IMR-90 (cell line): ENCODE results near the gene SCG5. TPM values are rescaled to one million over a fixed set of nuclear protein-coding genes. Genes with fewer than 3 reads are reported as not detected.

Experiments
- ATAC-seq: fragments of 200-7000 bp; cut with Tn5 transposase; 2 replicates; pipeline ENCODE4 v1.9.1; 2020; ENCODE audit warnings: low read depth, mild to moderate bottlenecking, moderate library complexity
- BruUV-seq: library from RNA; stranded (reverse); fragments of 400-500 nt; replicated peaks from 2 replicates; lab custom pipeline; 2021; lab: Mats Ljungman, UMichigan
- CTCF ChIA-PET: fragments of 300-600 bp; formaldehyde crosslinking; extraction: SDS; loops from one replicate; lab custom pipeline; 2021; ENCODE audit warnings: antibody characterized with exemption; lab: Yijun Ruan, JAX
- POLR2A ChIA-PET: fragments of 300-600 bp; sonication (Branson Sonifier 250); formaldehyde crosslinking; loops from one replicate; lab custom pipeline; 2022; ENCODE audit warnings: antibody characterized with exemption; ENCODE audit not compliant: unreplicated experiment; lab: Charles Lee
- DNase-seq: peaks from one replicate; pipeline ENCODE4 v3.0.0; 2013
- H2AFZ ChIP-seq: replicated peaks from 2 replicates; pipeline ENCODE3; 2013; ENCODE audit warnings: low read length, mild to moderate bottlenecking; ENCODE audit not compliant: poor library complexity
- H2AK5ac ChIP-seq: 2 replicates; pipeline ENCODE4 v1.6.1; 2013; ENCODE audit warnings: low read depth, low read length, inconsistent platforms
- H2AK9ac ChIP-seq: replicated peaks from 2 replicates; pipeline ENCODE3; 2013; ENCODE audit warnings: mild to moderate bottlenecking, low read depth, low read length, moderate library complexity; ENCODE audit not compliant: poor library complexity
- H2BK120ac ChIP-seq: 2 replicates; pipeline ENCODE4 v1.6.1; 2013; ENCODE audit warnings: low read depth, low read length, inconsistent platforms
- H2BK15ac ChIP-seq: 3 replicates; pipeline ENCODE4 v1.6.1; 2013; ENCODE audit warnings: low read depth, low read length, inconsistent platforms
- H2BK20ac ChIP-seq: 2 replicates; pipeline ENCODE4 v1.6.1; 2013; ENCODE audit warnings: low read depth, mild to moderate bottlenecking, inconsistent platforms, low read length, moderate library complexity
- H2BK5ac ChIP-seq: 2 replicates; pipeline ENCODE4 v1.6.1; 2013; ENCODE audit warnings: mild to moderate bottlenecking, low read depth, low read length, inconsistent platforms; ENCODE audit not compliant: poor library complexity, severe bottlenecking
- H3K14ac ChIP-seq: replicated peaks from 2 replicates; pipeline ENCODE4 v1.6.1; 2013; ENCODE audit warnings: low read depth, low read length, inconsistent platforms
- H3K18ac ChIP-seq: 2 replicates; pipeline ENCODE4 v1.6.1; 2013; ENCODE audit warnings: low read depth, low read length, control low read depth
- H3K23ac ChIP-seq: 2 replicates; pipeline ENCODE4 v1.6.1; 2013; ENCODE audit warnings: low read depth, low read length, inconsistent platforms
- H3K27ac ChIP-seq: 2 replicates; pipeline ENCODE4 v1.5.1; 2013; ENCODE audit warnings: mild to moderate bottlenecking, control low read depth, low read length; ENCODE audit not compliant: insufficient read depth
- H3K27me3 ChIP-seq: 2 replicates; pipeline ENCODE4 v1.6.1; 2013; ENCODE audit warnings: low read length; ENCODE audit not compliant: control insufficient read depth, insufficient read depth
- H3K36me3 ChIP-seq: 2 replicates; pipeline ENCODE4 v1.6.1; 2013; ENCODE audit warnings: low read length, mixed read lengths; ENCODE audit not compliant: control insufficient read depth, insufficient read depth
- H3K4ac ChIP-seq: 2 replicates; pipeline ENCODE4 v1.6.1; 2013; ENCODE audit warnings: low read depth, low read length, inconsistent platforms
- H3K4me1 ChIP-seq: 2 replicates; pipeline ENCODE4 v1.6.1; 2013; ENCODE audit warnings: low read length, mixed read lengths; ENCODE audit not compliant: control insufficient read depth, insufficient read depth
- H3K4me2 ChIP-seq: 2 replicates; pipeline ENCODE4 v1.6.1; 2013; ENCODE audit warnings: low read depth, mild to moderate bottlenecking, control low read depth, low read length, moderate library complexity
- H3K4me3 ChIP-seq: 2 replicates; pipeline ENCODE4 v1.5.1; 2013; ENCODE audit warnings: low read depth, mild to moderate bottlenecking, control low read depth, low read length, moderate library complexity; ENCODE audit not compliant: insufficient read depth
- H3K56ac ChIP-seq: 2 replicates; pipeline ENCODE4 v1.6.1; 2013; ENCODE audit warnings: low read length, inconsistent platforms; ENCODE audit not compliant: insufficient read depth; ENCODE audit errors: extremely low read depth
- H3K79me1 ChIP-seq, 2 experiments: 2 replicates each; pipeline ENCODE4 v1.6.1; 2013; ENCODE audit warnings: low read length in 2 of 2, inconsistent platforms in 1 of 2, low read depth in 1 of 2
- H3K9ac ChIP-seq: 2 replicates; pipeline ENCODE4 v1.6.1; 2013; ENCODE audit warnings: low read depth, low read length, control low read depth
- H3K9me1 ChIP-seq: 2 replicates; pipeline ENCODE4 v1.6.1; 2013; ENCODE audit warnings: low read length, inconsistent platforms; ENCODE audit not compliant: insufficient read depth
- H3K9me3 ChIP-seq: 2 replicates; pipeline ENCODE4 v1.6.1; 2013; ENCODE audit warnings: low read length; ENCODE audit not compliant: control insufficient read depth, insufficient read depth
- H4K20me1 ChIP-seq: 2 replicates; pipeline ENCODE4 v1.6.1; 2013; ENCODE audit warnings: low read length, inconsistent platforms; ENCODE audit not compliant: insufficient read depth
- H4K5ac ChIP-seq: 2 replicates; pipeline ENCODE4 v1.6.1; 2013; ENCODE audit warnings: mild to moderate bottlenecking, low read depth, low read length, control low read depth
- H4K8ac ChIP-seq, 2 experiments: 2 replicates each; pipeline ENCODE4 v1.6.1; 2013; ENCODE audit warnings: low read depth in 2 of 2, low read length in 2 of 2, control low read depth in 1 of 2, inconsistent platforms in 1 of 2
- H4K91ac ChIP-seq: 2 replicates; pipeline ENCODE4 v1.6.1; 2013; ENCODE audit warnings: low read depth, low read length, inconsistent platforms; ENCODE audit not compliant: insufficient read depth
- BHLHE40 ChIP-seq: fragments of 150-350 bp; IDR thresholded peaks from 2 replicates; pipeline ENCODE4 v1.6.1; 2016; ENCODE audit warnings: mild to moderate bottlenecking, low read depth, low read length
- CEBPB ChIP-seq: IDR thresholded peaks from 2 replicates; pipeline ENCODE4 v1.6.1; 2012; ENCODE audit warnings: low read depth, low read length, improper control_type of control experiment
- CHD1 ChIP-seq: IDR thresholded peaks from 2 replicates; pipeline ENCODE4 v1.6.1; 2012; ENCODE audit warnings: low read depth, low read length, improper control_type of control experiment
- CTCF ChIP-seq: conservative IDR thresholded peaks from 2 replicates; pipeline ENCODE4 v1.5.1; 2012; ENCODE audit warnings: mild to moderate bottlenecking, low read depth, low read length, improper control_type of control experiment
- FOS ChIP-seq: fragments of 150-350 bp; IDR thresholded peaks from 2 replicates; pipeline ENCODE4 v1.6.1; 2016; ENCODE audit warnings: low read depth, low read length
- MAZ ChIP-seq: IDR thresholded peaks from 2 replicates; pipeline ENCODE4 v1.6.1; 2012; ENCODE audit warnings: low read depth, mild to moderate bottlenecking, low read length, improper control_type of control experiment, moderate library complexity, borderline replicate concordance
- MXI1 ChIP-seq: IDR thresholded peaks from 2 replicates; pipeline ENCODE4 v1.6.1; 2012; ENCODE audit warnings: low read depth, mild to moderate bottlenecking, low read length, moderate library complexity, borderline replicate concordance
- NFE2L2 ChIP-seq: fragments of 150-350 bp; IDR thresholded peaks from 2 replicates; pipeline ENCODE4 v1.6.1; 2016; ENCODE audit warnings: low read depth, mild to moderate bottlenecking, low read length
- RAD21 ChIP-seq: IDR thresholded peaks from 2 replicates; pipeline ENCODE4 v1.6.1; 2012; ENCODE audit warnings: low read length, improper control_type of control experiment
- RCOR1 ChIP-seq: IDR thresholded peaks from 2 replicates; pipeline ENCODE4 v1.6.1; 2012; ENCODE audit warnings: mild to moderate bottlenecking, low read length, improper control_type of control experiment; ENCODE audit not compliant: insufficient replicate concordance
- RFX5 ChIP-seq: IDR thresholded peaks from 2 replicates; pipeline ENCODE4 v1.8.0; 2012; ENCODE audit warnings: low read depth, mild to moderate bottlenecking, low read length, moderate library complexity
- SMC3 ChIP-seq: fragments of 150-350 bp; IDR thresholded peaks from 2 replicates; pipeline ENCODE4 v1.6.1; 2016; ENCODE audit warnings: low read depth, mild to moderate bottlenecking, antibody characterized with exemption, low read length, moderate library complexity
- WGBS, 2 experiments: methylation state at CpG; one replicate each; pipeline versions ENCODE4 v1.1.5 to v1.1.7; 2013; ENCODE audit warnings: missing lambda C conversion rate in 2 of 2; ENCODE audit not compliant: insufficient read length in 1 of 2; ENCODE audit errors: extremely low coverage in 2 of 2; 5-methylcytosine and 5-hydroxymethylcytosine counted together
- dilution Hi-C: fragments of 300-500 bp; cut with HindIII; formaldehyde crosslinking; loops from one replicate; pipeline ENCODE4 v1.14.3; 2018; ENCODE audit warnings: low sequenced_read_pairs; ENCODE audit not compliant: unreplicated experiment
- in situ Hi-C: fragments of 300-500 bp; cut with MboI; formaldehyde crosslinking; loops from 3 replicates; pipeline ENCODE4 v1.14.3; 2019; ENCODE audit warnings: low sequenced_read_pairs, inconsistent platforms, mixed read lengths
- intact Hi-C: fragments of 100-400 bp; cut with micrococcal nuclease; formaldehyde crosslinking; loops from 2 replicates; pipeline ENCODE4 v1.10.0; 2022
- polyA plus RNA-seq, 3 experiments: library from polyadenylated mRNA; depleted of rRNA; stranded (reverse); fragments of >200 nt; gene quantifications; 2 replicates each; pipeline ENCODE4 v1.2.3, GENCODE V29; 2012; ENCODE audit warnings: low replicate concordance in 1 of 3
- total RNA-seq: library from RNA; depleted of rRNA; stranded (reverse); fragments of >200 nt; gene quantifications from 2 replicates; pipeline ENCODE4 v1.2.3, GENCODE V29; 2012

SCG5 gene
- total and polyA plus RNA-seq, 2 of the 4 experiments (the other 2 are of a cell fraction) = 7.9 to 16.8 TPM

GRCh38 chr15:32657941-32658340 lies 16.4 kb downstream of the SCG5 start:
- in situ Hi-C loops (no loop called here), intact Hi-C loops (no loop called here), dilution Hi-C loops (no loop called here)
- no CpG with 5 or more reads among the region's 2 CpGs for WGBS, 2 experiments
- ChIA-PET POLR2A (no interaction called here), CTCF (interaction anchor here (1.0 to 1.2 kb wide), 2 partner anchors 25 to 336 kb away, joined by 3 read pairs; no protein-coding TSS in a partner anchor)
- Histone ChIP-seq H2AK5ac (peak overlapping the region; percentile 68), H2BK15ac (peak overlapping the region; percentile 57; the same call in 1 of the 3 replicates), H2AFZ (no peak overlapping the region), H3K9ac (no peak overlapping the region), H4K5ac (peak overlapping the region; percentile 27; the same call in 1 of the 2 replicates), H3K23ac (no peak overlapping the region), H4K91ac (peak overlapping the region; percentile 66), H3K9me3 (no peaks in the 10 kb centered on the region), H3K79me1 (peaks cover 6 to 23% of the 10 kb centered on the region in 2 experiments; a peak in 3 of 4 replicates), H3K4me1 (peaks cover 3% of the 10 kb centered on the region; the same call in 1 of the 2 replicates), H2AK9ac (no peak overlapping the region), H2BK5ac (no peak overlapping the region), H3K4me3 (no peak overlapping the region), H4K20me1 (no peaks in the 10 kb centered on the region), H3K36me3 (no peaks in the 10 kb centered on the region), H3K14ac (peak overlapping the region; percentile 59; the same call in 1 of the 2 replicates), H3K56ac (no peak overlapping the region), H3K4ac (peak overlapping the region; percentile 56; the same call in 1 of the 2 replicates), H2BK120ac (peak overlapping the region; percentile 0; the same call in 1 of the 2 replicates), H3K9me1 (peaks cover 10% of the 10 kb centered on the region), H3K4me2 (no peak overlapping the region), H3K27me3 (no peaks in the 10 kb centered on the region), H4K8ac (peak overlapping the region in 1 of 2 experiments; percentile 35; a peak in 3 of 4 replicates), H3K27ac (no peak overlapping the region), H3K18ac (peak overlapping the region; percentile 24; the same call in 1 of the 2 replicates), H2BK20ac (no peak overlapping the region)
- no peak for DNase-seq
- BruUV-seq = no TSS peak
- no peak for TF ChIP-seq MAZ
- no peak for TF ChIP-seq RCOR1
- TF ChIP-seq CEBPB = no peak
- TF ChIP-seq RFX5 = no peak
- no peak for TF ChIP-seq NFE2L2
- TF ChIP-seq FOS = no peak
- no peak for TF ChIP-seq BHLHE40
- TF ChIP-seq SMC3 = no peak
- TF ChIP-seq CHD1 = no peak
- no peak for TF ChIP-seq MXI1
- TF ChIP-seq CTCF = no peak
- no peak for TF ChIP-seq RAD21
- ATAC-seq = no peak
